ENCODE data around the gene RALA. TPM values are rescaled to one million over a fixed set of nuclear protein-coding genes. Genes with fewer than 3 reads are reported as not detected.

Gene RALA
- total RNA-seq, 1 experiment from 2014 or later = 27.3 TPM

- H4K20me1 ChIP-seq (ENCODE audit: insufficient read depth) = no peaks in the 10 kb centered on the region
- ATAC-seq = no peak
- H3K79me2 ChIP-seq (ENCODE audit: insufficient read depth, low read length) = peaks cover 56% of the 10 kb centered on the region
These were observed 24.4 kb downstream of the RALA start for GRCh38 chr7:39647816-39648215.

GRCh38 chr7:39650676-39651075 lies 27.3 kb downstream of the RALA start:
- Histone ChIP-seq H3K27me3 (ENCODE audit: insufficient read depth, low read length) (no peaks in the 10 kb centered on the region), H3K79me2 (ENCODE audit: insufficient read depth, low read length) (peaks cover 31% of the 10 kb centered on the region; the same call in 1 of the 2 replicates), H3K9ac (ENCODE audit: low read length) (no peak overlapping the region), H3K36me3 (ENCODE audit: control insufficient read depth in 1 of 2, insufficient read depth in 2 of 2, low read length in 2 of 2) (no peaks in the 10 kb centered on the region), H3K4me1 (ENCODE audit: control insufficient read depth in 1 of 2, insufficient read depth in 2 of 2, low read length in 2 of 2) (no peaks in the 10 kb centered on the region), H3K4me2 (ENCODE audit: low read length) (no peak overlapping the region), H4K20me1 (ENCODE audit: insufficient read depth) (no peaks in the 10 kb centered on the region), H3K9me3 (ENCODE audit: control insufficient read depth in 1 of 2, insufficient read depth in 1 of 2, low read depth in 1 of 2, low read length in 2 of 2) (no peaks in the 10 kb centered on the region), H3K27ac (ENCODE audit: low read depth, low read length) (no peak overlapping the region), H3K9me2 (ENCODE audit: insufficient read depth) (no peaks in the 10 kb centered on the region), H3K4me3 (replicated peaks in 1 of 2; ENCODE audit: low read depth in 1 of 2, low read length in 2 of 2) (no peak overlapping the region), H2AFZ (ENCODE audit: low read depth, low read length, poor library complexity, severe bottlenecking) (no peak overlapping the region)
- POLR2A ChIA-PET = no interaction called here
- no peak for DNase-seq (ENCODE audit: low read depth, low spot score)
- no peak for ATAC-seq
- RAD21 ChIA-PET (ENCODE audit: low non-redundant PET in 1 of 2, low total read pairs in 2 of 2, uncharacterized antibody in 2 of 2, unreplicated experiment in 2 of 2) = no interaction called here
- CTCF ChIA-PET = no interaction called here
- intact Hi-C loops (cut with micrococcal nuclease) = no loop called here
- BruUV-seq (replicated peaks) = no TSS peak
- TF ChIP-seq JUND (IDR thresholded peaks at IDR 0.05) (no peak), SRF (IDR thresholded peaks at IDR 0.05; ENCODE audit: low read depth) (no peak), CBX3 (IDR thresholded peaks at IDR 0.05; ENCODE audit: low read depth) (no peak), EZH2phosphoT487 (IDR thresholded peaks at IDR 0.05; ENCODE audit: borderline replicate concordance) (no peak), ATF3 (IDR thresholded peaks at IDR 0.05) (no peak), TCF7L2 (IDR thresholded peaks at IDR 0.05; ENCODE audit: borderline replicate concordance, extremely low read depth, insufficient read depth, insufficient read length) (no peak), RAD21 (IDR thresholded peaks at IDR 0.05; ENCODE audit: low read depth) (no peak), SP1 (IDR thresholded peaks at IDR 0.05; ENCODE audit: low read depth) (no peak), FOSL1 (IDR thresholded peaks at IDR 0.05; ENCODE audit: low read depth) (no peak), CEBPB (IDR thresholded peaks at IDR 0.05; ENCODE audit: low read depth) (no peak)

More at GRCh38 chr7:39647816-39648215, 24.4 kb downstream of the RALA start:
- intact Hi-C loops (cut with micrococcal nuclease) = no loop called here
- Histone ChIP-seq H3K9ac (ENCODE audit: low read length) (no peak overlapping the region), H3K4me3 (replicated peaks in 1 of 2; ENCODE audit: low read depth in 1 of 2, low read length in 2 of 2) (no peak overlapping the region), H3K36me3 (ENCODE audit: control insufficient read depth in 1 of 2, insufficient read depth in 2 of 2, low read length in 2 of 2) (no peaks in the 10 kb centered on the region), H3K9me3 (ENCODE audit: control insufficient read depth in 1 of 2, insufficient read depth in 1 of 2, low read depth in 1 of 2, low read length in 2 of 2) (no peaks in the 10 kb centered on the region), H3K27ac (ENCODE audit: low read depth, low read length) (no peak overlapping the region), H2AFZ (ENCODE audit: low read depth, low read length, poor library complexity, severe bottlenecking) (no peak overlapping the region), H3K9me2 (ENCODE audit: insufficient read depth) (no peaks in the 10 kb centered on the region), H3K27me3 (ENCODE audit: insufficient read depth, low read length) (no peaks in the 10 kb centered on the region), H3K4me1 (ENCODE audit: control insufficient read depth in 1 of 2, insufficient read depth in 2 of 2, low read length in 2 of 2) (no peaks in the 10 kb centered on the region), H3K4me2 (ENCODE audit: low read length) (no peak overlapping the region)
- POLR2A ChIA-PET = no interaction called here
- TF ChIP-seq CEBPB (IDR thresholded peaks at IDR 0.05; ENCODE audit: low read depth) = no peak
- TF ChIP-seq ZFX (IDR thresholded peaks at IDR 0.05) = no peak
- TF ChIP-seq POLR2AphosphoS5 (IDR thresholded peaks at IDR 0.05; ENCODE audit: low read depth, low read length) = no peak
- no peak for TF ChIP-seq TCF7L2 (IDR thresholded peaks at IDR 0.05; ENCODE audit: borderline replicate concordance, extremely low read depth, insufficient read depth, insufficient read length)
- no peak for TF ChIP-seq EZH2 (IDR thresholded peaks at IDR 0.05)
- no peak for TF ChIP-seq CTCF (IDR thresholded peaks at IDR 0.05 in 2 of 3, conservative IDR thresholded peaks at IDR 0.05 in 1 of 3; ENCODE audit: borderline replicate concordance in 1 of 3, insufficient read depth in 1 of 3, low read depth in 2 of 3, low read length in 2 of 3)
- no peak for TF ChIP-seq SP1 (IDR thresholded peaks at IDR 0.05; ENCODE audit: low read depth)
- TF ChIP-seq CBX3 (IDR thresholded peaks at IDR 0.05; ENCODE audit: low read depth) = no peak
- RAD21 ChIA-PET (ENCODE audit: low non-redundant PET in 1 of 2, low total read pairs in 2 of 2, uncharacterized antibody in 2 of 2, unreplicated experiment in 2 of 2) = no interaction called here
- no peak for DNase-seq (ENCODE audit: low read depth, low spot score)
- CTCF ChIA-PET = interaction anchor here (1.2 kb wide), 1 partner anchor 67 kb away, joined by 3 read pairs; no protein-coding TSS in a partner anchor
- no TSS peak for BruUV-seq (replicated peaks)
